Kidney tubule cell (primary cell): Measurements from ENCODE around the gene SCP2.

ENCODE experiments used
- DNase-seq: peaks from one replicate; pipeline ENCODE4 v3.0.0-alpha.2; 2018; ENCODE audit warnings: low spot score

SCP2 gene

GRCh38 chr1:53068314-53069099 is 141.4 kb downstream of the SCP2 start:
- no peak for DNase-seq

GRCh38 chr1:53069265-53069662 is 142.2 kb downstream of the SCP2 start:
- no peak for DNase-seq

- no peak for DNase-seq
Observed at GRCh38 chr1:53069663-53070327, 142.7 kb downstream of the SCP2 start.

- no peak for DNase-seq
Observed at GRCh38 chr1:53070621-53071020, 143.5 kb downstream of the SCP2 start.

GRCh38 chr1:53071167-53071865 is 144.2 kb downstream of the SCP2 start:
- no peak for DNase-seq

- DNase-seq: no peak
Observed at GRCh38 chr1:53071915-53072314, 144.8 kb downstream of the SCP2 start.

GRCh38 chr1:53073287-53073686 is 146.2 kb downstream of the SCP2 start:
- no peak for DNase-seq

GRCh38 chr1:53073868-53074311 is 146.8 kb downstream of the SCP2 start:
- DNase-seq: no peak

GRCh38 chr1:53074313-53075154 is 147.5 kb downstream of the SCP2 start:
- DNase-seq: no peak

- no peak for DNase-seq
Observed at GRCh38 chr1:53075206-53075605, 148.1 kb downstream of the SCP2 start.

- DNase-seq: no peak
Observed at GRCh38 chr1:53075761-53076163, 148.7 kb downstream of the SCP2 start.

- DNase-seq: no peak
Observed at GRCh38 chr1:53076165-53076564, 149.1 kb downstream of the SCP2 start.

GRCh38 chr1:53076721-53077598 is 149.9 kb downstream of the SCP2 start:
- no peak for DNase-seq

- no peak for DNase-seq
Observed at GRCh38 chr1:53077599-53077965, 150.5 kb downstream of the SCP2 start.

- no peak for DNase-seq
Observed at GRCh38 chr1:53078333-53079101, 151.4 kb downstream of the SCP2 start.

GRCh38 chr1:53079251-53079650 is 152.2 kb downstream of the SCP2 start:
- no peak for DNase-seq

- no peak for DNase-seq
Observed at GRCh38 chr1:53080041-53080440, 153.0 kb downstream of the SCP2 start.

- no peak for DNase-seq
Observed at GRCh38 chr1:53080769-53081168, 153.7 kb downstream of the SCP2 start.

GRCh38 chr1:53081384-53082066 is 154.4 kb downstream of the SCP2 start:
- DNase-seq: no peak
